NCI-H1417 (cell line): ENCODE results near the gene NELL1.
A peak's percentile ranks its signal among the peaks of the same experiment; 100 is the strongest.
"Not testable (repeated sequence)": the region's sequence is repeated elsewhere in the genome, so short reads cannot be mapped to it uniquely, and the experiment has no call there.

Source experiments
- DNase-seq, 3 experiments: peaks; one replicate each; lab custom pipeline; 2025; lab: John Stamatoyannopoulos, UW

Gene NELL1

GRCh38 chr11:21198498-21198897 is 529.1 kb downstream of the NELL1 start:
- no peak for DNase-seq

- no peak for DNase-seq
These were observed 535.8 kb downstream of the NELL1 start for GRCh38 chr11:21205205-21205604.

- DNase-seq: no peak
These were observed 556.5 kb downstream of the NELL1 start for GRCh38 chr11:21225860-21226259.

- no peak for DNase-seq
These were observed 559.8 kb downstream of the NELL1 start for GRCh38 chr11:21229224-21229623.

- DNase-seq: no peak
These were observed 580.8 kb downstream of the NELL1 start for GRCh38 chr11:21250196-21250595.

- DNase-seq: no peak
These were observed 584.7 kb downstream of the NELL1 start for GRCh38 chr11:21254055-21254454.

- no peak for DNase-seq
These were observed 585.4 kb downstream of the NELL1 start for GRCh38 chr11:21254790-21255189.

GRCh38 chr11:21257461-21257860 is 588.1 kb downstream of the NELL1 start:
- DNase-seq: no peak

- DNase-seq: no peak
These were observed 589.0 kb downstream of the NELL1 start for GRCh38 chr11:21258414-21258813.

GRCh38 chr11:21260101-21260500 is 590.7 kb downstream of the NELL1 start:
- DNase-seq: peak in 1 of 3 experiments; percentile 52

- peak in 2 of 3 experiments; percentile 53 to 62 for DNase-seq
These were observed 593.6 kb downstream of the NELL1 start for GRCh38 chr11:21262992-21263391.

- no peak for DNase-seq
These were observed 594.7 kb downstream of the NELL1 start for GRCh38 chr11:21264125-21264524.

GRCh38 chr11:21268036-21268435 is 598.6 kb downstream of the NELL1 start:
- no peak for DNase-seq

GRCh38 chr11:21272139-21272538 is 602.8 kb downstream of the NELL1 start:
- not testable (repeated sequence) for DNase-seq

- DNase-seq: no peak
These were observed 609.5 kb downstream of the NELL1 start for GRCh38 chr11:21278840-21279239.

GRCh38 chr11:21285104-21285503 is 615.7 kb downstream of the NELL1 start:
- no peak for DNase-seq

GRCh38 chr11:21289686-21290085 is 620.3 kb downstream of the NELL1 start:
- peak; percentile 19 to 84 (median 68) for DNase-seq

GRCh38 chr11:21295508-21295907 is 626.1 kb downstream of the NELL1 start:
- DNase-seq: no peak

GRCh38 chr11:21301981-21302380 is 632.6 kb downstream of the NELL1 start:
- DNase-seq: no peak

GRCh38 chr11:21306739-21307358 is 637.5 kb downstream of the NELL1 start:
- DNase-seq: no peak

- DNase-seq: no peak
These were observed 638.5 kb downstream of the NELL1 start for GRCh38 chr11:21307874-21308273.

- peak in 1 of 3 experiments; percentile 6 for DNase-seq
These were observed 647.2 kb downstream of the NELL1 start for GRCh38 chr11:21316591-21316990.

GRCh38 chr11:21321072-21321471 is 651.7 kb downstream of the NELL1 start:
- DNase-seq: peak in 2 of 3 experiments; percentile 21 to 59

- no peak for DNase-seq
These were observed 652.1 kb downstream of the NELL1 start for GRCh38 chr11:21321530-21321929.
